Smooth muscle cell (in vitro differentiated cells): ENCODE data around the gene LYRM1. TPM values are rescaled to one million over a fixed set of nuclear protein-coding genes. Genes with fewer than 3 reads are reported as not detected.
"Not testable (repeated sequence)": the region's sequence is repeated elsewhere in the genome, so short reads cannot be mapped to it uniquely, and the experiment has no call there.

ENCODE experiments used
- DNase-seq: peaks from one replicate; lab custom pipeline; 2025; ENCODE audit not compliant: unreplicated experiment; lab: John Stamatoyannopoulos, UW
- H2AFZ ChIP-seq: fragments of 200-600 bp; sonication (generic); 2 replicates; pipeline ENCODE4 v1.6.0; 2016; ENCODE audit warnings: antibody characterized with exemption, low read depth, mild to moderate bottlenecking
- H3F3A ChIP-seq: fragments of 200-600 bp; sonication (generic); 2 replicates; pipeline ENCODE4 v1.6.0; 2017; ENCODE audit warnings: antibody characterized with exemption, low read depth
- H3K27ac ChIP-seq: fragments of 200-600 bp; sonication (generic); 2 replicates; pipeline ENCODE4 v1.5.1; 2016; ENCODE audit warnings: low read depth, mild to moderate bottlenecking
- H3K27me3 ChIP-seq: fragments of 200-600 bp; sonication (generic); 2 replicates; pipeline ENCODE4 v1.6.1; 2016; ENCODE audit warnings: low read depth, mild to moderate bottlenecking
- H3K36me3 ChIP-seq: fragments of 200-600 bp; sonication (generic); 2 replicates; pipeline ENCODE4 v1.5.1; 2016; ENCODE audit warnings: low read depth
- H3K4me1 ChIP-seq: fragments of 200-600 bp; sonication (generic); 2 replicates; pipeline ENCODE4 v1.5.1; 2016; ENCODE audit warnings: low read depth
- H3K4me2 ChIP-seq: fragments of 200-600 bp; sonication (generic); 2 replicates; pipeline ENCODE4 v1.6.0; 2016; ENCODE audit warnings: mild to moderate bottlenecking
- H3K4me3 ChIP-seq: fragments of 200-600 bp; sonication (generic); 2 replicates; pipeline ENCODE4 v1.5.1; 2016; ENCODE audit warnings: mild to moderate bottlenecking
- H3K79me2 ChIP-seq: fragments of 200-600 bp; sonication (generic); 2 replicates; pipeline ENCODE4 v1.6.0; 2016; ENCODE audit warnings: low read depth, mild to moderate bottlenecking
- H3K9ac ChIP-seq: fragments of 200-600 bp; sonication (generic); 2 replicates; pipeline ENCODE4 v1.6.0; 2016; ENCODE audit warnings: low read depth
- H3K9me3 ChIP-seq: fragments of 200-600 bp; sonication (generic); replicated peaks from 2 replicates; pipeline ENCODE4 v1.5.1; 2016; ENCODE audit warnings: low read depth
- H4K20me1 ChIP-seq: fragments of 200-600 bp; sonication (generic); 2 replicates; pipeline ENCODE4 v1.6.0; 2016; ENCODE audit warnings: low read depth
- WGBS: methylation state at CpG from one replicate; pipeline ENCODE4 v1.1.7; 2016; ENCODE audit warnings: low lambda C conversion rate; 5-methylcytosine and 5-hydroxymethylcytosine counted together
- polyA plus RNA-seq: library from polyadenylated mRNA; unstranded; fragments of >200 nt; fragmentation: Nextera tagmentation; extraction: Ambion mirVana; gene quantifications from 2 replicates; pipeline ENCODE4 v1.2.1, GENCODE V29; 2016
- total RNA-seq: library from RNA; depleted of rRNA; stranded (reverse); fragments of >200 nt; gene quantifications from 2 replicates; pipeline ENCODE4 v1.2.3, GENCODE V29; 2014
- TF ChIP-seq, protein P1 (sequence below): fragments of 200-600 bp; sonication (generic); IDR thresholded peaks from 2 replicates; pipeline ENCODE4 v1.5.1; 2017; ENCODE audit warnings: borderline replicate concordance, mild to moderate bottlenecking, antibody characterized with exemption; ENCODE audit not compliant: insufficient read depth, poor library complexity, severe bottlenecking

Gene LYRM1
- total and polyA plus RNA-seq, 2 experiments from 2014 or later: 10.2 to 15.3 TPM

DNA sequence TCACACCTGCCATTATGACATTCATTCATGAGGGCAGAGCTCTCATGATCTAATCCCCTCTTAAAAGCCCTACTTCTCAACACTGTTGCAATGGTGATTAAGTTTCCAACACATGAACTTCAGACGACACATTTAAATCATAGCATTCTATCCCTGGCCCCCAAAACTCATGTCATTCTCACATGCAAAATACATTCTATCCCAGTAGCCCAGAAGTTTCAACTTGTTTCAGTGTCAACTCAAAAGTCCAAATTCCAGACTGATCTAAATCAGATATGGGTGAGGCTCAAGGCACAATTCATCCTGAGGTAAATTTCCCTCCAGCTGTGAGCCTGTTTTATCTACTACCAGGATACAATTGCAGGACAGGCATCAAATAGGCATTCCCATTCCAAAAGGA lies 25.2 kb downstream of the LYRM1 start:
- H3K79me2 ChIP-seq: no peaks in the 10 kb centered on the region
- H3K4me2 ChIP-seq: no peak overlapping the region
- DNase-seq: no peak
- 95% methylated on average over 1 of the region's 1 CpG for WGBS
- H3K27ac ChIP-seq: no peak overlapping the region
- H3K9me3 ChIP-seq: no peaks in the 10 kb centered on the region
- TF ChIP-seq, protein P1, sequence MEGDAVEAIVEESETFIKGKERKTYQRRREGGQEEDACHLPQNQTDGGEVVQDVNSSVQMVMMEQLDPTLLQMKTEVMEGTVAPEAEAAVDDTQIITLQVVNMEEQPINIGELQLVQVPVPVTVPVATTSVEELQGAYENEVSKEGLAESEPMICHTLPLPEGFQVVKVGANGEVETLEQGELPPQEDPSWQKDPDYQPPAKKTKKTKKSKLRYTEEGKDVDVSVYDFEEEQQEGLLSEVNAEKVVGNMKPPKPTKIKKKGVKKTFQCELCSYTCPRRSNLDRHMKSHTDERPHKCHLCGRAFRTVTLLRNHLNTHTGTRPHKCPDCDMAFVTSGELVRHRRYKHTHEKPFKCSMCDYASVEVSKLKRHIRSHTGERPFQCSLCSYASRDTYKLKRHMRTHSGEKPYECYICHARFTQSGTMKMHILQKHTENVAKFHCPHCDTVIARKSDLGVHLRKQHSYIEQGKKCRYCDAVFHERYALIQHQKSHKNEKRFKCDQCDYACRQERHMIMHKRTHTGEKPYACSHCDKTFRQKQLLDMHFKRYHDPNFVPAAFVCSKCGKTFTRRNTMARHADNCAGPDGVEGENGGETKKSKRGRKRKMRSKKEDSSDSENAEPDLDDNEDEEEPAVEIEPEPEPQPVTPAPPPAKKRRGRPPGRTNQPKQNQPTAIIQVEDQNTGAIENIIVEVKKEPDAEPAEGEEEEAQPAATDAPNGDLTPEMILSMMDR: no peak
- no peaks in the 10 kb centered on the region for H4K20me1 ChIP-seq
- H3K9ac ChIP-seq: no peak overlapping the region
- no peaks in the 10 kb centered on the region for H3K27me3 ChIP-seq
- no peak overlapping the region for H2AFZ ChIP-seq
- H3K36me3 ChIP-seq: no peaks in the 10 kb centered on the region
- H3K4me1 ChIP-seq: no peaks in the 10 kb centered on the region
- H3F3A ChIP-seq: peaks cover 4% of the 10 kb centered on the region
- H3K4me3 ChIP-seq: no peak overlapping the region

DNA sequence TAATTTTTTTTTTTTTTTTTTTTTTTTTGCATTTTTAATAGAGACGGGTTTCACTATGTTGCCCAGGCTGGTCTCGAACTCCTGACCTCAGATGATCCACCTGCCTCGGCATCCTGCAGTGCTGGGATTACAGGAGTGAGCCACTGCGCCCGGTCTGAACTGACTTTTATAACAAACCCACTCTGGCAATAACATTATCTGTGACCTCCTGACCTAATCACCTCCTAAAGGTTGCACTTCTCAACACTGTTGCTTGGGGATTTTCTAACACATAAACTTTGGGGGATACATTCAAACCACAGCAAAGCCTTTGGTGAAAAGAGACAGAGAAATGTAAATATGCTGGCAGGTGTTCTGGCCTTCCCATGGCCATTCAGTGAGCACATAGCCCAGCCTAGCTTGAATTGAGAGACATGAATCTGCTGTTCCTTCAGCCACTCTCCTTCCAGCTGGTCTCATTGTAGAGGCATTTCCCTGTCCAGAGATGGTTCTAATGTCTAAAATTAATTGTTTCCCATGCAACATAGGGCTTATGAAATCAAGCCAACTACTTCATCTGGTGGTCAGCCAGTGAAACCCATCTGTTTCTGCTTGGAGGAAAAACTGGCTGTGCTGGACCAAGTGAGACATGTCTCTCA lies 28.3 kb downstream of the LYRM1 start:
- Histone ChIP-seq H3K79me2 (no peaks in the 10 kb centered on the region), H3K27me3 (no peaks in the 10 kb centered on the region), H3K4me3 (no peak overlapping the region), H3K9me3 (no peaks in the 10 kb centered on the region), H3K4me1 (no peaks in the 10 kb centered on the region), H3K4me2 (no peak overlapping the region), H2AFZ (no peak overlapping the region), H3F3A (peaks cover 4% of the 10 kb centered on the region), H3K36me3 (no peaks in the 10 kb centered on the region), H3K9ac (no peak overlapping the region), H4K20me1 (no peaks in the 10 kb centered on the region), H3K27ac (no peak overlapping the region)
- 95% methylated on average over 5 of the region's 5 CpGs for WGBS
- DNase-seq: no peak
- TF ChIP-seq, protein P1: no peak

DNA sequence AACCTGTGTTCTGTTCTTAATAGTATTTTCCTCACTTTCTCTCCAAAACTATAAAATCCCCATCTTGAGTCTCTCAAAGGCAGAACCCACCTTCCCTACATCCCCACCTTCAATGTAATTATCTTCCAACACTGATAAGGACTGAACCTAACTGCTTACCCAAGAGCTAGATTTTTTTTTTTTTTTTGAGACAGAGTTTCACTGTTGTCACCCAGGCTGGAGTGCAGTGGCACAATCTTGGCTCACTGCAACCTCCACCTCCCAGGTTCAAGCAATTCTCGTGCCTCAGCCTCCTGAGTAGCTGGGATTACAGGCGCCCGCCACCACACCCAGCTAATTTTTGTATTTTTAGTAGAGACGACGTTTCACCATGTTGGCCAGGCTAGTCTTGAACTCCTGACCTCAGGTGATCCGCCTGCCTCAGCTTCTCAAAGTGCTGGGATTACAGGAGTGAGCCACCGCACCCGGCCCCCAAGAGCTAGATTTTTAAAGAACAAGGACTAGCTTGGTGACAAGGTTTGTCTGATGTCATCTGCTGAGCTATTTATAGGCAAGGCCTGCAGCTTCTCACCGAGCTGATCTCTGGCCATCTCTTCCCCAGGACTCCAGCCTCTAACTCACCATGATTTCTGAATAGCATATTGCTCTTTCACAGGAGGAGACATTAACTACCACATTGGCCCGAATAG lies 29.2 kb downstream of the LYRM1 start:
- H4K20me1 ChIP-seq, H3F3A ChIP-seq, H3K9me3 ChIP-seq, H3K4me1 ChIP-seq, H3K4me3 ChIP-seq, H3K79me2 ChIP-seq, H2AFZ ChIP-seq, H3K36me3 ChIP-seq, DNase-seq, H3K27me3 ChIP-seq: not testable (repeated sequence)
- H3K27ac ChIP-seq: peak overlapping the region; percentile 17
- peak overlapping the region; percentile 9 for H3K9ac ChIP-seq
- peak overlapping the region; percentile 6 for H3K4me2 ChIP-seq
- WGBS: 51% methylated on average over 10 of the region's 10 CpGs

DNA sequence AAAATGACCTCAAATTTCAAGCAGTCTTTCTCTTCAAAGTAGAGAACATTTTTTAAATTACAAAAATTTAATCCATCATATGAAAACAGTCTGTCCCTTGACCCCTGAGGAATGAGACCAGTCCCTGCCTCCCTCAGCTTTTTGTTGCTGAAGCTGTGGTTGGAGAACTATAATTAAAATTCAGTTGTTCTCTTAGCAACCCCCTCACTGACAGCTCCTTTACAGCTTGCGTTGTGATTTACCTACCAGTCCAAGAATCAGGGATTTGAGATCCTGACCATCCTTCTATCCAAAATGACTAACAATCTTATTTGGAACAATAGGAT lies 29.8 kb downstream of the LYRM1 start:
- Histone ChIP-seq H3K27ac (peak overlapping the region; percentile 17), H2AFZ (no peak overlapping the region), H3K36me3 (no peaks in the 10 kb centered on the region), H3F3A (peaks cover 4% of the 10 kb centered on the region), H3K4me3 (no peak overlapping the region), H3K4me2 (peak overlapping the region; percentile 6), H3K9ac (peak overlapping the region; percentile 9), H3K4me1 (no peaks in the 10 kb centered on the region), H3K9me3 (no peaks in the 10 kb centered on the region), H4K20me1 (no peaks in the 10 kb centered on the region), H3K27me3 (no peaks in the 10 kb centered on the region), H3K79me2 (no peaks in the 10 kb centered on the region)
- 77% methylated on average over 1 of the region's 1 CpG for WGBS
- TF ChIP-seq, protein P1: no peak
- no peak for DNase-seq
